GM12801 (cell line): ENCODE data around the gene TSSK2.

Experiments
- TF ChIP-seq, protein P1 (sequence below): IDR thresholded peaks from one replicate; pipeline ENCODE4 v1.5.1; 2011; ENCODE audit warnings: control low read depth; ENCODE audit not compliant: insufficient read length; ENCODE audit errors: extremely low read depth

Gene TSSK2

DNA sequence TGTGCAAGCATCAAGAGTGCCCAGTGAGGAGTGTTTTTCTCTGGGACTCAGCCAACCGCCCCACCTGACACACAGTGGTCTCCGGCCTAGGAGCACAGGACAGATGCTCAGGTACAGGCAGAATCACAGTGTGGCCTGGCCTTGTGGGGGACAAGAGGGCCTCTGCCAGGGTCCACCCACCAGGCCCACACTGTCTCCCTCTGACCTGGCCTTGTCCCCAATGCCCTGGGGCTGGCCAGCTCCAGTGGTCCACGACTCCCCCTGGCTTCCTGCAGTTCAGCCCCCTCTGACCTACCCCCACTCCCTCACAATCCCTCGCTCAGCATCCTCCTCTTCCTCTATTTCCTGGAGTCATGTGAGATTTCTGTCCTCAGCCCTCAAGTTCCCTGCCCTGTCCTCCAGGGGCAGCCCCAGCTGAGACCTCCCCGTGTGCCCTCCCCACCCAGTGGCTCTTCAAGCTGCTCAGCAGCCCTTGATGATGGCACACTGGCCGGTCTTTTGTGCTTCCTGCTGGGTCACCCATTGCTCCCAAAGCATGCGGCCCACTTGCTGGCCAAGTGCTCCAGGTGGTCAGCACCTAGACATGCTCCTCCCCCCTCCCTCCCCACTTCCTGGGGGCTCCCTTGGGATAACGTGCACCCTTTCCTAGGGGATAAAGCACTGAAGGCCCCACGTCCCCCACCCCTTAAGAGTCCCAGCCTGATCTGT, 1.7 kb downstream of the TSSK2 start:
- TF ChIP-seq, protein P1, sequence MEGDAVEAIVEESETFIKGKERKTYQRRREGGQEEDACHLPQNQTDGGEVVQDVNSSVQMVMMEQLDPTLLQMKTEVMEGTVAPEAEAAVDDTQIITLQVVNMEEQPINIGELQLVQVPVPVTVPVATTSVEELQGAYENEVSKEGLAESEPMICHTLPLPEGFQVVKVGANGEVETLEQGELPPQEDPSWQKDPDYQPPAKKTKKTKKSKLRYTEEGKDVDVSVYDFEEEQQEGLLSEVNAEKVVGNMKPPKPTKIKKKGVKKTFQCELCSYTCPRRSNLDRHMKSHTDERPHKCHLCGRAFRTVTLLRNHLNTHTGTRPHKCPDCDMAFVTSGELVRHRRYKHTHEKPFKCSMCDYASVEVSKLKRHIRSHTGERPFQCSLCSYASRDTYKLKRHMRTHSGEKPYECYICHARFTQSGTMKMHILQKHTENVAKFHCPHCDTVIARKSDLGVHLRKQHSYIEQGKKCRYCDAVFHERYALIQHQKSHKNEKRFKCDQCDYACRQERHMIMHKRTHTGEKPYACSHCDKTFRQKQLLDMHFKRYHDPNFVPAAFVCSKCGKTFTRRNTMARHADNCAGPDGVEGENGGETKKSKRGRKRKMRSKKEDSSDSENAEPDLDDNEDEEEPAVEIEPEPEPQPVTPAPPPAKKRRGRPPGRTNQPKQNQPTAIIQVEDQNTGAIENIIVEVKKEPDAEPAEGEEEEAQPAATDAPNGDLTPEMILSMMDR = no peak

DNA sequence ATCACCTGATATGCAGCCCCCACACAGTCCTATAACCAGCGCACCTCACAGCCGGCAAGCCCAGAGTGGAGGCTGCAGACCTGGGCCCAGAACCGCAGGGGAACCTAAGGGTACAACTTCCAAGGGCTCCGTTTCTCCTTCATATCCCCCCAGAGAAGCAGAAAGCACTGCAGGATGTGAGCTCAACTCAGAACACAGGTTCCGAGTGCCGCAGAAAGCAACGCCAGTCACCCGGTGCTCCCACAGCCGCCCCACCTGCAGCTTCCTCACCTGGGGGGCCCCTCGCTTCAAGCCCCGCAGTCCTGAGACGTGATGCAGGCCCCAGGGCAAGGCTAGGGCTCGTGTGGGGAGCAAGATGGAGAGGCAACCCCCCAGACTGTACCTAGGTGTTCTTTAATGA, 2.5 kb downstream of the TSSK2 start:
- TF ChIP-seq, protein P1 = no peak

DNA sequence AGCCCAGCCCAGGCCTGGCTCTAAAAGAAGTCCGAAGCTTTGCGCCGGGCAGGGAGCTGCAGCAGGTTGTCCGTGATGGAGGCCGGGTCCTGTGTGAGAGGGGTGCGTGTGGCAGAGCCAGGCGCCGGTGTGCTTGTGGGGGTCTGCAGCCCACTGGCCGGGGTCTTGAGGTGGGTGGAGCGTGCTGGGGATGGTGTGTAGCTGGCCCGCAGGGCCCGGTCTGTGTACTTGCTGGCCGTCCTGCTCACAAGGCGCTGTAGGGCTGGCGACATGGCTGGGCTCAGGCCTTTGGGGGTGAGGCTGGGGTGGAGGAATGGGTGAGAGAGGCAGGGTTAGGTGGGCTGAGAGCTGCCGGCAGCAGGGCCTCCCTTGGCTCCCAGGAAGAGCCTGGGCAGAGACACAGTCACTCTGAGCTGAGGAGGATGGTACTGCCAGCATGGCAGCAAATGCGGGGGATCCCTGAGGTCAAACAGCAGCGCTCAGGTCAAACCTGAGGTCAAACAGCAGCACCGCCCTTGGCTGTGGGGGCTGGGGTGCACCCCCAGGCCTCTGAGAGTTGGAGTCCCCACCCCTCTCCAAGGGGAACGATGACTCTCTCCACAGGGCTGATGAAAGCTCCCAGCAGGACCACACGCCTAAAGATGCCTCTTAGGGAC, 3.2 kb downstream of the TSSK2 start:
- TF ChIP-seq, protein P1 = no peak

DNA sequence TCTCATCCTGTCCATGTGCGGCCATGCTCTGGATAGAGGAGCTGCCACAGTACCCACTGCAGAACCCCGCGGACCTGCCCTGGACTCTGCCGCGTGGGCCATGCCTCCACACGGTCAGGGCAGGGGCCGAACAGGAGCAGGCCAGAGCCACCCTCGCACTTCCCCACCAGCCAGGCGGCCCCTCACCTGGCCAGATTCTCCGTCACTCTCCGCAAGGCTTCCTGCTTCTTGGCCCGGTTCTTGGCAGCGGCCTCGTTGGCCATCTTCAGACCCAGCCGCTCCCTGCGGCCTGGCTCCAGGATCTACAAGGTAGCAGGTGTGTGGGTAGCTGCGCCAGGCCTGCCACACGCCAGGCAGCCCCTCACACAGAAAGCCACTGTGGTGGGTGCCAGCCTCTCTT, 3.8 kb downstream of the TSSK2 start:
- TF ChIP-seq, protein P1 = no peak

DNA sequence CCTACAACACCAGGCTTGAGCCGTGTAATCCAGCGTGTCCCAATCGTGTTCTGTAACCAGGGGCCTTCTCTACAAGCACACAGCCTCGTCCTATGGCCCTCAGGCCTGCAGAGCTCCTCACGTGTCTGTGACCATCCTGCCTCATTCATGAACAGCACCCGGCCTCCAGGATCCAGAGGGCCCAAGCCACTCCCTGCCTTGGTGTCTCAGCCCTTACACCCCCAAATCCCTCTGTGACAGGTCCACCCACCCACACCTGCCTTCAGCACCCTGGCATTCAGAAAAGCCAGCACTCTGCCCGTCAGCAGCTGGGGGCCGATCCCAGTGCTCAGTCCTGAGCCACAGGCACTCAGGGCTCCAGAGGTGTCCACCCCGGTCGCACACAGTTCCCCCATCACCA, 5.8 kb downstream of the TSSK2 start:
- TF ChIP-seq, protein P1 = no peak

DNA sequence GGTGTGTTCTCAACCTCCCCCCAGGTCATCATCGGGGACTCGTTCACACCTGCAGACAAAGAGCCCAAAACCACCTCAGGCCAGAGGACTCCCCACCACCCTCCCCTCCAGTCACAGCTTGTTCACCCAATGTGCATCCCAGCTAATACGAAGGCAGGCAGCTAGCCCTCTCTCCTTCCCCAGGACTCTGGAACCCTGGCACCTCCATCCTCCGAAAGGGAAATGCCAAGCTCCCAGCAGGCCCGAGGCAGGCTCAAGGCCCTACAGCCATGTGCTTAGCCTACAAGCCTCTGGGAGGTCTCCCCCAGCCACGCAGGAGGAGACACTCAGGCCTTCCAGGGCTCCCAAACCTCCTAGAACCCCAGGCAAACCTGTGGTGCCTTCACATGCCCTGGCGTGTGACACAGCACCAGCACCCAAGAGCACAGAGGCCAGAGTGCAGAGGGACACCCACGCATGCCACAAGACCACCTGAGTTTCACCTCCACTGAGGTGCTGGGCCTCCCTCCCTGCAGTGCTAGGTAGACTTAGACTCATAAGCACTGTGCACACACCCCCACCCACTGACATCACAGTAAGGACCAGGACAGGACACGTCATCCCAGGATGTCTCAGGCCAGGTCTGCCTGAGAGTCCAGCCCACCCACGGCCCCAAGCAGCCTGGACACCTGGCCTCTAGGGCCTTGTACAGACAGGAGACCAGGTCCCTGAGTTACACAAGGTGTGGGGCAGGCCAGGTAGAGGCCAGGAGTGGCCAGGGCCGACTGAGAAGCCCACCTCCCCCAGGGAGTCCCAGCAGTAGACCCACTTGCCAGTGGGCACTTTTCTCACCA, 6.5 kb downstream of the TSSK2 start:
- TF ChIP-seq, protein P1 = no peak

DNA sequence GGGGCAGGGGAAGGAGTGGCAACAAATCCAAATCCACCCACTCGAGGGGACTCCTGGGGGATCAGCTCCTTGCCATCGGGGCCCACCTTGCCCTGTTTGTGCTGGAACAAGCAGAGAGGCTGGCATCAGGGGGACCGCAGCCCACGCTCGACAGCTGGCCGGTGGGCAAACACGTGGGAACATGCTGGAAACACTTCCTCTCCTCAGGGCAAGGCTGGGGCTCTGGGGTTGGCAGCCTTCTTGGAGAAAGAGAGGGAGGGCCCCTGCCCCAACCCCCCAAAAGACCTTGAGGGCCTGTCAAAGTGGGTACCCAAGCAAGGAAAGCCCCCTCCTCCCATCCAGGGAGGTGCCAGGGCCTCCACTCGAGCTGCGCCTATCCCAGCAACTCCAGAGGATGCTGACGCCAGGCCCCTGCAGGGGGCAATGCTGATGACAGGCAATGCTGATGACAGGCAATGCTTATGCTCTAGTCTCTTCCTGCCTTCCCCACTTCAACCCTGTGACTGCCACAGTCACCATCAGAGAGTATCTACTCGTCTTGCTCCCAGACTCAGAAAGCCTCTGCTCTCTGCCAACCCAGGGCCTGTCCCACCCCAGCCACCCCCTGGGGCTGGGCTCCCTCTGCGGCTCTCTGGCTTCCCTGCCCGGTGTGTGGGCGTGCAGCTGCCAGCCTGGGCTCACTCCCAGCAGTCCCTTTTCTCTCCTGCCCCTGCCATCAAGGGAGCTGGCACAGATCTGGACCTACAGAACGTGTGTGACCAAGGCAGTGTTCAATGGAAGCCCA, 7.3 kb downstream of the TSSK2 start:
- TF ChIP-seq, protein P1 = no peak
